ENCODE data around the gene ZNF714.

GRCh38 chr19:21147540-21147939 lies 65.5 kb downstream of the ZNF714 start:
- TF ChIP-seq CTCF (IDR thresholded peaks at IDR 0.05), result no peak
- TF ChIP-seq POLR2A (IDR thresholded peaks at IDR 0.05), result no peak
- TF ChIP-seq POLR2AphosphoS5 (IDR thresholded peaks at IDR 0.05), result no peak
